HepG2 (cell line): Measurements from ENCODE around the gene PIM1. TPM values are rescaled to one million over a fixed set of nuclear protein-coding genes. Genes with fewer than 3 reads are reported as not detected.

ENCODE experiments used
- ATF5 ChIP-seq: sonication (generic); formaldehyde crosslinking; IDR thresholded peaks from 2 replicates; pipeline ENCODE4 v1.4.0; 2020; ENCODE audit warnings: mild to moderate bottlenecking, low read depth, missing genetic modification reagents
- CHD2 ChIP-seq: IDR thresholded peaks from 2 replicates; pipeline ENCODE4 v1.6.1; 2011; ENCODE audit warnings: low read depth, low read length, improper control_type of control experiment
- FOXK1 ChIP-seq: sonication (generic); formaldehyde crosslinking; IDR thresholded peaks from 2 replicates; pipeline ENCODE4 v1.4.0; 2020; ENCODE audit warnings: low read depth, missing genetic modification reagents, borderline replicate concordance
- HDAC2 ChIP-seq: sonication (generic); formaldehyde crosslinking; IDR thresholded peaks from 2 replicates; pipeline ENCODE4 v1.4.0; 2020; ENCODE audit warnings: missing genetic modification reagents
- IRF1 ChIP-seq: sonication (generic); formaldehyde crosslinking; IDR thresholded peaks from 2 replicates; pipeline ENCODE4 v1.4.0; 2020; ENCODE audit warnings: low read depth, mild to moderate bottlenecking, missing genetic modification reagents
- ISL2 ChIP-seq: sonication (generic); formaldehyde crosslinking; IDR thresholded peaks from 2 replicates; pipeline ENCODE4 v1.5.0; 2020; ENCODE audit warnings: missing genetic modification reagents
- KLF13 ChIP-seq: sonication (generic); formaldehyde crosslinking; IDR thresholded peaks from 2 replicates; pipeline ENCODE4 v1.4.0; 2020; ENCODE audit warnings: mild to moderate bottlenecking, missing genetic modification reagents
- MBNL3 ChIP-seq: fragments of 250-450 bp; sonication (Bioruptor Pico); conservative IDR thresholded peaks from 2 replicates; pipeline ENCODE4 v1.8.0; 2022; ENCODE audit warnings: mild to moderate bottlenecking, inconsistent platforms
- MEF2D ChIP-seq: sonication (generic); formaldehyde crosslinking; IDR thresholded peaks from 2 replicates; pipeline ENCODE4 v1.5.1; 2020; ENCODE audit warnings: mild to moderate bottlenecking, missing genetic modification reagents
- MTF1 ChIP-seq: sonication (generic); formaldehyde crosslinking; IDR thresholded peaks from 2 replicates; pipeline ENCODE4 v1.5.0; 2020; ENCODE audit warnings: missing genetic modification reagents
- NFE2L1 ChIP-seq: sonication (generic); formaldehyde crosslinking; IDR thresholded peaks from 2 replicates; pipeline ENCODE4 v1.4.0; 2020; ENCODE audit warnings: missing genetic modification reagents, mild to moderate bottlenecking, borderline replicate concordance
- NKX3-1 ChIP-seq: sonication (generic); formaldehyde crosslinking; IDR thresholded peaks from 2 replicates; pipeline ENCODE4 v1.5.0; 2020; ENCODE audit warnings: missing genetic modification reagents
- PRMT3 ChIP-seq: sonication (generic); formaldehyde crosslinking; IDR thresholded peaks from 2 replicates; pipeline ENCODE4 v1.8.1; 2022; ENCODE audit warnings: low read depth, mild to moderate bottlenecking, moderate library complexity, missing genetic modification reagents, borderline replicate concordance
- RBFOX2 ChIP-seq: fragments of 200-400 bp; formaldehyde crosslinking; IDR thresholded peaks from 2 replicates; pipeline ENCODE4 v1.6.1; 2017; ENCODE audit warnings: low read depth, mild to moderate bottlenecking, low read length
- RCOR2 ChIP-seq: IDR thresholded peaks from 2 replicates; pipeline ENCODE4 v1.6.1; 2016; ENCODE audit warnings: missing biosample characterization, missing genetic modification reagents
- SRSF4 ChIP-seq: fragments of 200-400 bp; formaldehyde crosslinking; IDR thresholded peaks from one replicate; pipeline ENCODE4 v1.6.1; 2018; ENCODE audit warnings: mild to moderate bottlenecking, low read depth, low read length, moderate library complexity; ENCODE audit not compliant: poor library complexity, severe bottlenecking
- SRSF9 ChIP-seq: fragments of 200-400 bp; formaldehyde crosslinking; IDR thresholded peaks from 2 replicates; pipeline ENCODE4 v1.6.1; 2018; ENCODE audit warnings: borderline replicate concordance, mild to moderate bottlenecking, low read depth, low read length; ENCODE audit not compliant: insufficient read depth, poor library complexity, severe bottlenecking
- ZFP36L2 ChIP-seq: sonication (generic); formaldehyde crosslinking; IDR thresholded peaks from 2 replicates; pipeline ENCODE4 v1.4.0; 2020; ENCODE audit warnings: missing genetic modification reagents
- ZFP82 ChIP-seq: sonication (generic); formaldehyde crosslinking; IDR thresholded peaks from 2 replicates; pipeline ENCODE4 v1.5.1; 2020; ENCODE audit warnings: mild to moderate bottlenecking, missing genetic modification reagents, borderline replicate concordance
- ZNF260 ChIP-seq: sonication (generic); formaldehyde crosslinking; IDR thresholded peaks from 2 replicates; pipeline ENCODE4 v1.4.0; 2020; ENCODE audit warnings: missing genetic modification reagents, low read depth, mild to moderate bottlenecking, borderline replicate concordance
- ZNF33A ChIP-seq: sonication (generic); formaldehyde crosslinking; IDR thresholded peaks from 2 replicates; pipeline ENCODE4 v1.5.1; 2020; ENCODE audit warnings: missing genetic modification reagents, mild to moderate bottlenecking, moderate library complexity, borderline replicate concordance
- ZNF451 ChIP-seq: sonication (generic); formaldehyde crosslinking; IDR thresholded peaks from 2 replicates; pipeline ENCODE4 v1.5.0; 2020; ENCODE audit warnings: mild to moderate bottlenecking, missing genetic modification reagents
- ZNF546 ChIP-seq: sonication (generic); formaldehyde crosslinking; conservative IDR thresholded peaks from 2 replicates; pipeline ENCODE4 v1.8.1; 2023; ENCODE audit warnings: mild to moderate bottlenecking, missing genetic modification reagents
- ZNF552 ChIP-seq: sonication (generic); formaldehyde crosslinking; IDR thresholded peaks from 2 replicates; pipeline ENCODE4 v1.9.0; 2022; ENCODE audit warnings: missing genetic modification reagents, mild to moderate bottlenecking, borderline replicate concordance
- ZNF788 ChIP-seq: sonication (generic); formaldehyde crosslinking; IDR thresholded peaks from 2 replicates; pipeline ENCODE4 v1.5.0; 2020; ENCODE audit warnings: mild to moderate bottlenecking, missing genetic modification reagents, borderline replicate concordance
- ZNF792 ChIP-seq: IDR thresholded peaks from 2 replicates; pipeline ENCODE4 v1.6.1; 2016
- ZXDC ChIP-seq: sonication (generic); formaldehyde crosslinking; IDR thresholded peaks from 2 replicates; pipeline ENCODE4 v1.5.0; 2020; ENCODE audit warnings: mild to moderate bottlenecking, missing genetic modification reagents
- polyA plus RNA-seq, 8 experiments: library from polyadenylated mRNA; depleted of rRNA in 3 of 8; stranded (reverse) in 7 of 8; unstranded in 1 of 8; fragments of >200 nt; fragmentation: Illumina TruSeq in 4 of 8; extraction: Trizol in 4 of 8; gene quantifications; 2 replicates each; pipeline versions ENCODE4 v1.2.1 to v1.2.3, GENCODE V29; 2011 to 2016; ENCODE audit warnings: low read depth in 4 of 8, missing spikeins in 1 of 8, mixed read lengths in 1 of 8; ENCODE audit not compliant: insufficient read depth in 1 of 8
- total RNA-seq, 5 experiments: library from RNA; depleted of rRNA; stranded (reverse); fragments of >200 nt; fragmentation: Illumina TruSeq; extraction: Trizol; gene quantifications; 2 replicates each; pipeline ENCODE4 v1.2.3, GENCODE V29; 2016; ENCODE audit warnings: low read depth in 1 of 5

The PIM1 gene
- total and polyA plus RNA-seq, 2 of the 13 experiments (the other 11 are each of a cell fraction or from before 2014, with no cell fraction given): 29.4 to 117 TPM

- TF ChIP-seq ZNF546 (no peak), MBNL3 (CRISPR knock-in tag) (no peak), RBFOX2 (no peak), SRSF9 (no peak), SRSF4 (no peak), FOXK1 (CRISPR knock-in tag) (no peak), ZXDC (CRISPR knock-in tag) (no peak), ZNF260 (no peak), ATF5 (CRISPR knock-in tag) (no peak), ZNF788 (CRISPR knock-in tag) (no peak), PRMT3 (no peak; the same call in 1 of the 2 replicates), NKX3-1 (CRISPR knock-in tag) (no peak), HDAC2 (CRISPR knock-in tag) (no peak), NFE2L1 (CRISPR knock-in tag) (no peak), ISL2 (CRISPR knock-in tag) (no peak), ZFP82 (CRISPR knock-in tag) (no peak; the same call in 1 of the 2 replicates), ZNF33A (0 out of 2 replicates have a peak, but pooled peaks have one; percentile 48), RCOR2 (CRISPR knock-in tag) (no peak), KLF13 (CRISPR knock-in tag) (no peak), ZNF552 (CRISPR knock-in tag) (no peak), ZNF792 (CRISPR knock-in tag) (no peak), MTF1 (no peak), CHD2 (no peak), MEF2D (no peak), IRF1 (CRISPR knock-in tag) (no peak), ZFP36L2 (no peak), ZNF451 (CRISPR knock-in tag) (no peak)
Measured at GRCh38 chr6:37168811-37169495, 999 bp upstream of the PIM1 start (continued).
